ENCODE measurements around the gene FAM193B. TPM values are rescaled to one million over a fixed set of nuclear protein-coding genes. Genes with fewer than 3 reads are reported as not detected.
A peak's percentile ranks its signal among the peaks of the same experiment; 100 is the strongest.

Gene FAM193B
- total RNA-seq, 2 experiments from 2014 or later, result 95.8 to 105 TPM

- peaks cover 27% of the 10 kb centered on the region for H3K4me1 Mint-ChIP-seq (ENCODE audit: low read depth)
- ATAC-seq, result peak; percentile 28
- no peaks in the 10 kb centered on the region for H3K9me3 Mint-ChIP-seq (ENCODE audit: insufficient read depth)
- POLR2A ChIA-PET, result interaction anchor here (1.4 kb wide), 3 partner anchors 13 to 110 kb away, joined by 3 to 5 read pairs (median 5); no protein-coding TSS in a partner anchor
- H3K27ac Mint-ChIP-seq, result no peak overlapping the region
- peaks cover 18% of the 10 kb centered on the region for H3K27me3 Mint-ChIP-seq (ENCODE audit: low read depth)
- CTCF ChIA-PET, result interaction anchor here (0.6 to 6.2 kb wide), 37 partner anchors 9 to 387 kb away, joined by 3 to 97 read pairs (median 5); partner anchors contain the start of genes DDX41, DOK3, GRK6 and LMAN2
- no peak overlapping the region for H3K4me3 Mint-ChIP-seq
- H3K36me3 Mint-ChIP-seq (ENCODE audit: low read depth), result no peaks in the 10 kb centered on the region
- peak; percentile 90 for DNase-seq
These were observed 53.5 kb downstream of the FAM193B start for GRCh38 chr5:177500685-177501522.

GRCh38 chr5:177499842-177500241 lies 54.5 kb downstream of the FAM193B start:
- ChIA-PET POLR2A (no interaction called here), CTCF (interaction anchor here (1.2 to 6.2 kb wide), 8 partner anchors 10 to 386 kb away, joined by 5 to 97 read pairs (median 22); partner anchors contain the start of genes DOK3 and LMAN2)
- ATAC-seq (no peak), DNase-seq (no peak)
- H3K36me3 Mint-ChIP-seq (ENCODE audit: low read depth), result no peaks in the 10 kb centered on the region
- H3K27me3 Mint-ChIP-seq (ENCODE audit: low read depth), result peaks cover 18% of the 10 kb centered on the region
- no peaks in the 10 kb centered on the region for H3K9me3 Mint-ChIP-seq (ENCODE audit: insufficient read depth)
- peaks cover 38% of the 10 kb centered on the region for H3K4me1 Mint-ChIP-seq (ENCODE audit: low read depth)
- no peak overlapping the region for H3K27ac Mint-ChIP-seq
- H3K4me3 Mint-ChIP-seq, result no peak overlapping the region

- Mint-ChIP-seq H3K4me1 (ENCODE audit: low read depth) (peaks cover 53% of the 10 kb centered on the region), H3K36me3 (ENCODE audit: low read depth) (peaks cover 3% of the 10 kb centered on the region), H3K4me3 (peak overlapping the region; percentile 82), H3K9me3 (ENCODE audit: insufficient read depth) (no peaks in the 10 kb centered on the region), H3K27me3 (ENCODE audit: low read depth) (peaks cover 18% of the 10 kb centered on the region), H3K27ac (peak overlapping the region; percentile 67)
- peak; percentile 59 for DNase-seq
- peak; percentile 26 for ATAC-seq
- POLR2A ChIA-PET, result interaction anchor here (1.0 to 1.7 kb wide), 5 partner anchors 9 to 26 kb away, joined by 4 to 7 read pairs (median 4); no protein-coding TSS in a partner anchor
- CTCF ChIA-PET, result interaction anchor here (0.9 to 6.2 kb wide), 10 partner anchors 10 to 127 kb away, joined by 3 to 97 read pairs (median 10); partner anchors contain the start of gene DBN1
These were observed 56.2 kb downstream of the FAM193B start for GRCh38 chr5:177498013-177498787.

GRCh38 chr5:177497292-177498012 lies 56.9 kb downstream of the FAM193B start, which contains the start of gene PDLIM7:
PDLIM7 (minus strand) TSS chr5:177497604; CDS start chr5:177496512, 1,092 bp downstream.
- DNase-seq (peak; percentile 97), ATAC-seq (peak; percentile 91)
- H3K36me3 Mint-ChIP-seq (ENCODE audit: low read depth), result peaks cover 11% of the 10 kb centered on the region
- H3K27me3 Mint-ChIP-seq (ENCODE audit: low read depth), result peaks cover 18% of the 10 kb centered on the region
- CTCF ChIA-PET, result interaction anchor here (0.9 to 6.2 kb wide), 9 partner anchors 9 to 126 kb away, joined by 5 to 97 read pairs (median 11); partner anchors contain the start of gene DBN1
- peak within 1 kb of the TSS; percentile 82 for H3K4me3 Mint-ChIP-seq
- peak within 1 kb of the TSS; percentile 67 for H3K27ac Mint-ChIP-seq
- no peaks in the 10 kb centered on the region for H3K9me3 Mint-ChIP-seq (ENCODE audit: insufficient read depth)
- POLR2A ChIA-PET, result interaction anchor here (1.0 to 1.7 kb wide), 6 partner anchors 10 to 25 kb away, joined by 3 to 7 read pairs (median 4); no protein-coding TSS in a partner anchor
- peaks cover 61% of the 10 kb centered on the region for H3K4me1 Mint-ChIP-seq (ENCODE audit: low read depth)

GRCh38 chr5:177496727-177497291 lies 57.6 kb downstream of the FAM193B start:
- ChIA-PET POLR2A (interaction anchor here (1.0 to 1.7 kb wide), 5 partner anchors 12 to 25 kb away, joined by 3 to 7 read pairs (median 4); no protein-coding TSS in a partner anchor), CTCF (interaction anchor here (1.1 to 6.2 kb wide), 11 partner anchors 9 to 187 kb away, joined by 3 to 97 read pairs (median 11); partner anchors contain the start of gene DBN1)
- peak overlapping the region; percentile 49 for H3K27ac Mint-ChIP-seq
- H3K9me3 Mint-ChIP-seq (ENCODE audit: insufficient read depth), result no peaks in the 10 kb centered on the region
- no peak for ATAC-seq
- no peak for DNase-seq
- H3K27me3 Mint-ChIP-seq (ENCODE audit: low read depth), result peaks cover 18% of the 10 kb centered on the region
- peaks cover 57% of the 10 kb centered on the region for H3K4me1 Mint-ChIP-seq (ENCODE audit: low read depth)
- peaks cover 16% of the 10 kb centered on the region for H3K36me3 Mint-ChIP-seq (ENCODE audit: low read depth)
- H3K4me3 Mint-ChIP-seq, result peak overlapping the region; percentile 71

GRCh38 chr5:177496070-177496726 lies 58.2 kb downstream of the FAM193B start:
- POLR2A ChIA-PET, result interaction anchor here (0.7 to 1.5 kb wide), 4 partner anchors 12 to 23 kb away, joined by 3 to 5 read pairs (median 3); no protein-coding TSS in a partner anchor
- DNase-seq (peak; percentile 28), ATAC-seq (no peak)
- Mint-ChIP-seq H3K9me3 (ENCODE audit: insufficient read depth) (no peaks in the 10 kb centered on the region), H3K36me3 (ENCODE audit: low read depth) (peaks cover 18% of the 10 kb centered on the region), H3K27me3 (ENCODE audit: low read depth) (peaks cover 18% of the 10 kb centered on the region), H3K4me1 (ENCODE audit: low read depth) (peaks cover 57% of the 10 kb centered on the region), H3K4me3 (peak overlapping the region; percentile 71), H3K27ac (peak overlapping the region; percentile 49)
- CTCF ChIA-PET, result interaction anchor here (1.1 to 4.4 kb wide), 10 partner anchors 8 to 186 kb away, joined by 3 to 19 read pairs (median 6); no protein-coding TSS in a partner anchor

GRCh38 chr5:177495243-177496060 lies 58.9 kb downstream of the FAM193B start:
- ChIA-PET POLR2A (interaction anchor here (0.7 to 1.9 kb wide), 3 partner anchors 10 to 22 kb away, joined by 3 to 5 read pairs (median 3); no protein-coding TSS in a partner anchor), CTCF (interaction anchor here (1.2 to 4.4 kb wide), 8 partner anchors 17 to 105 kb away, joined by 3 to 19 read pairs (median 6); no protein-coding TSS in a partner anchor)
- Mint-ChIP-seq H3K4me3 (peak overlapping the region; percentile 71), H3K36me3 (ENCODE audit: low read depth) (peaks cover 23% of the 10 kb centered on the region), H3K27ac (peak overlapping the region; percentile 39), H3K4me1 (ENCODE audit: low read depth) (peaks cover 56% of the 10 kb centered on the region), H3K27me3 (ENCODE audit: low read depth) (peaks cover 18% of the 10 kb centered on the region), H3K9me3 (ENCODE audit: insufficient read depth) (no peaks in the 10 kb centered on the region)
- no peak for ATAC-seq
- peak; percentile 34 for DNase-seq

- Mint-ChIP-seq H3K4me3 (no peak overlapping the region), H3K9me3 (ENCODE audit: insufficient read depth) (no peaks in the 10 kb centered on the region), H3K36me3 (ENCODE audit: low read depth) (peaks cover 24% of the 10 kb centered on the region), H3K4me1 (ENCODE audit: low read depth) (peaks cover 54% of the 10 kb centered on the region), H3K27ac (peak overlapping the region; percentile 84), H3K27me3 (ENCODE audit: low read depth) (peaks cover 14% of the 10 kb centered on the region)
- CTCF ChIA-PET, result interaction anchor here (1.3 to 4.4 kb wide), 9 partner anchors 14 to 185 kb away, joined by 3 to 19 read pairs (median 6); no protein-coding TSS in a partner anchor
- POLR2A ChIA-PET, result interaction anchor here (1.9 to 2.9 kb wide), 2 partner anchors 9 to 16 kb away, joined by 5 to 12 read pairs; no protein-coding TSS in a partner anchor
- ATAC-seq (no peak), DNase-seq (no peak)
These were observed 59.8 kb downstream of the FAM193B start for GRCh38 chr5:177494346-177495195.

All from activated CD8-positive, alpha-beta T cell treated with anti-CD3 and anti-CD28 coated beads, Interleukin-2, amount 10 ng/mL, durations not matched to agents 7 days and 5 days (primary cell).